ENCODE data around the gene MBNL2. TPM values are rescaled to one million over a fixed set of nuclear protein-coding genes. Genes with fewer than 3 reads are reported as not detected.

MBNL2 gene
- total RNA-seq, 1 experiment from 2014 or later: 0.17 TPM

GRCh38 chr13:97179501-97179900 is 42.6 kb upstream of the MBNL2 start:
- no peaks in the 10 kb centered on the region for H3K79me2 ChIP-seq (ENCODE audit: insufficient read depth, low read length)
- no peaks in the 10 kb centered on the region for H3K4me1 ChIP-seq (ENCODE audit: insufficient read depth, low read length)
- no CpG with 5 or more reads among the region's 2 CpGs for WGBS (ENCODE audit: extremely low coverage, insufficient read length, low lambda C conversion rate)
- no peak overlapping the region for H4K91ac ChIP-seq (ENCODE audit: insufficient read length, low read depth, low read length)
- H2AK5ac ChIP-seq (ENCODE audit: insufficient read length, low read length): no peak overlapping the region
- H3K9ac ChIP-seq (ENCODE audit: extremely low read depth, insufficient read length, low read length): no peak overlapping the region
- no peak overlapping the region for H3K56ac ChIP-seq (ENCODE audit: insufficient read length, low read depth, low read length)
- Mint-ChIP-seq H3K36me3 (ENCODE audit: insufficient read depth in 1 of 3, low read depth in 3 of 3) (peaks cover 0 to 4% (median 2%) of the 10 kb centered on the region in 3 experiments; a peak in 2 of 7 replicates), H3K9me3 (peaks cover 0 to 3% of the 10 kb centered on the region in 2 experiments; a peak in 1 of 5 replicates), H3K4me3 (no peak overlapping the region), H3K27me3 (ENCODE audit: low read depth) (peaks cover 64% of the 10 kb centered on the region), H3K4me1 (no peaks in the 10 kb centered on the region), H3K27ac (no peak overlapping the region)
- no peak for TF ChIP-seq CTCF (conservative IDR thresholded peaks at IDR 0.05)
- H3K4ac ChIP-seq (ENCODE audit: low read depth, low read length): no peak overlapping the region
- no peak overlapping the region for H2BK5ac ChIP-seq (ENCODE audit: insufficient read length, low read length)
- no peaks in the 10 kb centered on the region for H3K27me3 ChIP-seq (ENCODE audit: insufficient read depth, low read length)
- no peak overlapping the region for H3K18ac ChIP-seq (ENCODE audit: insufficient read length, low read depth, low read length)
- H4K20me1 ChIP-seq (ENCODE audit: control insufficient read depth, insufficient read depth, insufficient read length): no peaks in the 10 kb centered on the region
- H2BK12ac ChIP-seq (ENCODE audit: insufficient read length, low read depth, low read length): no peak overlapping the region
- H2AFZ ChIP-seq (ENCODE audit: low read length): no peak overlapping the region
- DNase-seq: no peak
- H3K23ac ChIP-seq (ENCODE audit: insufficient read length, low read depth, low read length): no peak overlapping the region
- H4K5ac ChIP-seq (ENCODE audit: insufficient read length, low read depth, low read length): no peak overlapping the region
- no peaks in the 10 kb centered on the region for H3K23me2 ChIP-seq (ENCODE audit: insufficient read length, low read depth, low read length, poor library complexity, severe bottlenecking)
- no peak overlapping the region for H2BK120ac ChIP-seq (ENCODE audit: low read depth, low read length, poor library complexity, severe bottlenecking)
- no peak overlapping the region for H3T11ph ChIP-seq (ENCODE audit: low read length)
- H3K9me3 ChIP-seq (ENCODE audit: control insufficient read depth, low read depth, low read length): no peaks in the 10 kb centered on the region
- H2BK15ac ChIP-seq (ENCODE audit: low read depth, low read length): no peak overlapping the region
- no peak overlapping the region for H4K8ac ChIP-seq (replicated peaks; ENCODE audit: insufficient read length, low read depth, low read length)
- no peak overlapping the region for H3K14ac ChIP-seq (ENCODE audit: insufficient read depth, low read length)
- H2BK20ac ChIP-seq (ENCODE audit: low read depth, low read length, poor library complexity, severe bottlenecking): no peak overlapping the region
- no peaks in the 10 kb centered on the region for H3K79me1 ChIP-seq (ENCODE audit: insufficient read depth, low read depth, low read length, poor library complexity, severe bottlenecking)
- H3K4me2 ChIP-seq (ENCODE audit: insufficient read depth, insufficient read length, low read length): no peak overlapping the region
- no peak overlapping the region for H3K27ac ChIP-seq (ENCODE audit: insufficient read length, low read depth, low read length)

Measured in H9 (cell line).